D721Med (cell line): ENCODE data around the gene HMCN2.

Experiments
- DNase-seq: peaks from one replicate; pipeline ENCODE4 v3.0.0; 2011; ENCODE audit warnings: low spot score; ENCODE audit not compliant: insufficient read length
- FAIRE-seq: peaks from 2 replicates; lab custom pipeline; 2011; peaks lifted over from hg19 to GRCh38; lab: Jason Lieb, UNC
- CTCF ChIP-seq: IDR thresholded peaks from 2 replicates; pipeline ENCODE4 v1.5.1; 2012; ENCODE audit warnings: mild to moderate bottlenecking, control low read depth; ENCODE audit not compliant: insufficient read depth; ENCODE audit errors: missing control alignments

Gene HMCN2

GRCh38 chr9:130319300-130319699 is 53.7 kb downstream of the HMCN2 start:
- DNase-seq, result no peak
- TF ChIP-seq CTCF, result no peak
- FAIRE-seq, result no peak

GRCh38 chr9:130319944-130320712 is 54.6 kb downstream of the HMCN2 start:
- no peak for DNase-seq
- TF ChIP-seq CTCF, result no peak
- FAIRE-seq, result no peak

GRCh38 chr9:130320723-130321481 is 55.3 kb downstream of the HMCN2 start:
- DNase-seq (no peak), FAIRE-seq (no peak)
- no peak for TF ChIP-seq CTCF

GRCh38 chr9:130321539-130321938 is 56.0 kb downstream of the HMCN2 start:
- FAIRE-seq (no peak), DNase-seq (no peak)
- TF ChIP-seq CTCF, result no peak

GRCh38 chr9:130323051-130323745 is 57.6 kb downstream of the HMCN2 start:
- DNase-seq (no peak), FAIRE-seq (no peak)
- no peak for TF ChIP-seq CTCF

- FAIRE-seq (no peak), DNase-seq (no peak)
- TF ChIP-seq CTCF, result no peak
Measured at GRCh38 chr9:130325921-130326320, 60.4 kb downstream of the HMCN2 start.
